Measurements from ENCODE around the gene NCKAP5L.
"Not testable (repeated sequence)": the region's sequence is repeated elsewhere in the genome, so short reads cannot be mapped to it uniquely, and the experiment has no call there.

Gene NCKAP5L

DNA sequence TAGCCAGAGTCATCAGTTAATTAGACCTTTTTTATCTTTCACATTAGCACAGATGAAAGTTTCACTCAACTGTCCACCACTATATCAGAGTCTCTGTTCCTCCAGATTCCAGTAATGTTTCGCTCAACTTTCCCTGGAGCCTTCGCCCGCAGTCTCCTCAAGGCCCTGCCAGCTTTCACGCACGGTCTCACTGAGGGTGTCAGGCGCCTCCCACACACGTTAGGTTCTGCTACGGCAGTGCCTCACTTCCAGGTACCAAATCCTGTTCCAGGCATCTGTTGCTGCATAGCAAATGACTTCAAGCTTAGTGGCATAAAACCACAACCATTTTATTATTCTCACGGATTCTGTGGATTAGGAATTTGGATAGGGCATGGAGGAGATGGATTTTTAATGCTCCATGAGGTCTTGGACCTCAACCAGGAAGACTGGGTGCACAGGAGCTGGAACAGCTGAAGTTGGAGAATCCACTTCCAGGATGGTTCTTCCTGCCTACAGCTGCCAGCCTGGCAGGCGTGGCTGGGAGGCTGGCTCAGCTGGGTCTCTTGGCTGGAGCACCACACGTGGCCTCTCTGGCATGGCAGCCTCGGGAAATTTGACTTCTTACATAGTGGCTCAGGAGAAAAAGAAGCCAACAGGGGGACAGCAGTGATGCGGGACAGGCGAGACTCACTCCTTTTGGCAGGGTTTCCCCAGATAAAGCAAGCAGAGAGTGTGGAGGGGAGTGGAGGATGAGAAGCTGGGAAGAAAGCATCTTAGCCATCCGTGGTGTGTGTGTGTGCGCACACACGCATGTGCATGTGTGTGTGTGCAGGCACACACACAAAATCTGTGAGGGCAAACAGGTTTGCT, 36.0 kb upstream of the NCKAP5L start:
- FAIRE-seq, result no peak

DNA sequence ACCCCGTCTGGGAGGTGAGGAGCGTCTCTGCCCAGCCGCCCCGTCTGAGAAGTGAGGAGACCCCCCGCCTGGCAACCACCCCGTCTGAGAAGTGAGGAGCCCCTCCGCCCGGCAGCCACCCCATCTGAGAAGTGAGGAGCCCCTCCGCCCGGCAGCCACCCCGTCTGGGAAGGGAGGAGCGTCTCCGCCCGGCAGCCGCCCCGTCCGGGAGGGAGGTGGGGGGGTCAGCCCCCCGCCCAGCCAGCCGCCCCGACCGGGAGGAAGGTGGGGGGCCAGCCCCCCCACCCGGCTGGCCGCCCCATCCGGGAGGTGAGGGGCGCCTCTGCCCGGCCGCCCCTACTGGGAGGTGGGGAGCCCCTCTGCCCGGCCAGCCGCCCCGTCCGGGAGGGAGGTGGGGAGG, 32.7 kb upstream of the NCKAP5L start:
- FAIRE-seq, result not testable (repeated sequence)

DNA sequence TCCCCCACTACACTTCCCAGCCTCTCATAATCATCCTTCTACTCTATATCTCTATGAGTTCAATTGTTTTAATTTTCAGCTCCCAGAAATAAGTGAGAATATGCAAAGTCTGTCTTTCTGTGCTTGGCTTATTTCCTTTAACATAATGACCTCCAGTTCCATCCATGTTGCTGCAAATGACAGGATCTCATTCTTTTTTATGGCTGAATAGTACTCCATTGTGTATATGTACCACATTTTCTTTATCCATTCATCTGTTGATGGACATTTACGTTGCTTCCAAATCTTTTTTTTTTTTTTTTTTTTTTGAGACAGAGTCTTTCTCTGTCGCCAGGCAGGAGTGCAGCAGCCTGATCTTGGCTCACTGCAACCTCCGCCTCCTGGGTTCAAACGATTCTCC, 27.7 kb upstream of the NCKAP5L start:
- FAIRE-seq, result not testable (repeated sequence)

GRCh38 chr12:49854976-49855375, 26.8 kb upstream of the NCKAP5L start:
- no peak for FAIRE-seq

DNA sequence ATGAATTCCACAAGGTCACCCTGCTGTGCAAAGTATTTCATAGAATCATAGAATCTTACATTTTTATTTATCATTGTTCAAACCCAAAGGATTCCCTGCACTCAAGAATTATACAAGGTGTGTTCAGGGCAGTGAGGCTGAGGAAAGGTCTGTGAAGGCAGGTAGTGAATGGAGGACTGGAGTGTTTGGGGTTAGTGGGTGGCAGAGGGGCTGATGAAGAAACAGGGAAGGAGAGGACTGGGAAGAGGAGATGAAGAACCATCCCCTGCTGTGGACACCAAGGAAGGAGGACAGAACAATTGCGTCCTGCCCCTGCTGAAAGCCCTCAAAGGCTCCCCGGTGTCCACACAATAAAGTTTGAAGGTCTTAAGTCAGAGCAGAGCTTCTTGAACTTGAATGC, 25.5 kb upstream of the NCKAP5L start:
- no peak for FAIRE-seq

DNA sequence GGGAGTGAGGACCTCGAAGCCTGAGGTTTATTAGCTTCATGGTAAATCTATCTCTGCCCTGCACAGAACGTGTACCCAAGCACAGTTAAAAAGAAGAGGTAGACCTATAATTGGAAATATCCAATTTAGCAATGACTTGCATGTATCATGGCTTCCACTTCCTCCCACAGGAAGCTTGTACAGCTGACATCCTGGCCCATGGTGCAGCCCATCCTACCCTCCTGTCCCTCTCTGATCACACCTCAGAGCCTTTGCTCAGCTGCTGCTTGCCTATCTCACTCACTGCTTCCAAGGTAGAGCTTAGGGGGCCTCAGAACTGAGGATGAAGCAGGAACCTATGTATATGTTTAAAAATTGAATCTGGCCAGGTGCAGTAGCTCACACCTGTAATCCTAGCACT, 18.9 kb upstream of the NCKAP5L start:
- no peak for FAIRE-seq

GRCh38 chr12:49846032-49846431, 17.8 kb upstream of the NCKAP5L start:
- no peak for FAIRE-seq

GRCh38 chr12:49843876-49844437, 15.7 kb upstream of the NCKAP5L start:
- no peak for FAIRE-seq

- no peak for FAIRE-seq
Measured at GRCh38 chr12:49843411-49843810, 15.2 kb upstream of the NCKAP5L start.

DNA sequence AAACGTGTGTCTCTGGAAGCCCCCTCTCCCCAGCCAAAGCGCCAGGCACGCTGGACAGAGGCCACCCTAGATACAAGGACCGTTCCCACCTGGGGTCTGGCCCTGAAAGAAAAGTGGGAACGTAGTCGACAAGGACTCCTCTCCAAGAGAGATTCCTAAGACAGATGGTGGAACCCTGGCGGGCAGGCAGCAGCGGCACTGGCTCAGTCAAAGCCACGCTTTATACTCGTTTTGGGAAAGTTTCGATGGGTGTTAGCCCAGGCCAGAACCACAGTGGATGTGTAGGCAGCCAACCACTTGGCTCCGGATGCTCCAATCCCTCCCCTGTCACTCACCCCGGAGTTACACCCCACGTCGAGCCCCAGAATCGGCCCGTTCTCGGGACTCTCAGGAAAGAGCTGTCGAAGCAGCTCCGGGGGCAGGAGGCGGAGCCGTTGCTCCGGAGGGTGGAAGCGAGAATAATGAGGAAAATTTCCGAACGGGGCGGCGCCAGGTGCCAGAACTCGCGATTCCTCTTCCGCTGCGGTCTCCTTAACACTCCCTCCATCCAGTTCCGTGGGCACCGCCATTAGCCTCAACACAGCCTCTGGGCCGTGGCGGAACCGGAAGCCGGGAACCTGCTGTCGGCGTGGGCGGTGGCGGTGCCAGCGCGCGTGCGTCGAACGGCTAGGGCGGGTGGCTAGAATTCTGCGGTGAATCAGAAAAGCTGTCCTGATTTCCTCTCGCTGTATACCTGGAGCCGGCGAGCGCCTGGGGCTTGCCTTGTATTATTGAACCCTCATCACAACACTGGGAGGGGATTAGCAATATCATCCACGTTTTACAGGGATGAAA, 14.5 kb upstream of the NCKAP5L start, which contains the start of gene BCDIN3D:
BCDIN3D (minus strand) TSS at position 588 of the 834 bp plus-strand sequence; CDS start at position 569, 19 bp downstream.
- peak; percentile 94 for FAIRE-seq

DNA sequence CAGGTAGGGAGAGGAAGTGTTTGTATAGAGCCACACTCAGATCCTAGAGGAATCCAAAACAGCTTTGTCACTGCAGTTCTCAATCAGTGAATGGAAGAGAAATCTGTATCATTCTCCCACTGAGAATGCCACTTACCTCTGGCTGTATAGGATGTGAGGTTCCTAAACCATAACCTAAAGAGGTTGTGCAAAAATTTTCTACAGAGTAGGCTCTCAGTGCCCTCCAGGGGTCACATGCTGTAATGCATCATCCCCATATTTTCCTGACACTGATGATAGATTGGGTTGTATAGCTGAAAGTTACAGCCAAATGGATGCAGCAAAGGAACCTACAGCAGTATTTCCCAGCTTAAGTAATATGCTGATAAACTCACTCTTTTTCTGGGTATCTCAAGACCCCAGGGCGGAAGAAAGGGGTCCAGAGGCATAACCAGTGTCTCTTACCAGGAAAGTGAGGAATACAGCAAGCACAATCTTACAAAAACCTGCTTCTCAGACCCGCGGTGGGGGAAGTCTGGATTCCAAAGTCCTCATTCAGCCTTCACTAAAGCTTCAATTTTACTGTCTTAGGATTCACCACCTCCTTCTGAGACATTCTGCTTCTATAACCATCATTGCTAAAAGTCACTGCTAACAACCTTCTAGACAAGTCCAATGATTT, 10.9 kb upstream of the NCKAP5L start:
- FAIRE-seq, result peak; percentile 68

DNA sequence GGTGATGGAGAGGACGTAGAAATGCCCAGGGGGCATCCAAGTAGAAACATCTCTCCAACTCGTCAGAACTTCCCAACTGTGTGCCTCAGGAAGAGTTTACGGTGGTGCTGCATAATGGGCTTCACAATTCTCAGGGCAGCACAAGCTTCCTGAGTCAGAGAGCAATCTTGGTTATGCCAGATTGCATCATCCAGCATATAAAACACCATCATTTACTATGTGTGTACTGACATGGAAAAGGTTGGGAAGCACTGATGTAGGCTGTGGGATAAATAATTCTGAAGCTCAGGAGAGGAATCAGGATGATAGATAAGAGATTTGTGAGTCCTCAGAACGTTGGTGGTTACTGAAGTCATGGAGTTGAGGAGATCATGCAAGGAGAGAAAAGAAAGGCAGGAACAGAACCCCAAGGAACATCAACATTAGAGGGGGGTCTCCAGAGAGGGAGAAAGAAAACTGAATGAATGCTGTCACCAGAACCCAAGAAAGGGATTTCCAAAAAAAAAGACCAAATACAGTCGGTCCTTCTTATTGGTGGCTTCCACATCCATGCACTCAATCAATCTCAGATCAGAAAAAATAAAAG, 4.7 kb upstream of the NCKAP5L start:
- FAIRE-seq, result no peak

DNA sequence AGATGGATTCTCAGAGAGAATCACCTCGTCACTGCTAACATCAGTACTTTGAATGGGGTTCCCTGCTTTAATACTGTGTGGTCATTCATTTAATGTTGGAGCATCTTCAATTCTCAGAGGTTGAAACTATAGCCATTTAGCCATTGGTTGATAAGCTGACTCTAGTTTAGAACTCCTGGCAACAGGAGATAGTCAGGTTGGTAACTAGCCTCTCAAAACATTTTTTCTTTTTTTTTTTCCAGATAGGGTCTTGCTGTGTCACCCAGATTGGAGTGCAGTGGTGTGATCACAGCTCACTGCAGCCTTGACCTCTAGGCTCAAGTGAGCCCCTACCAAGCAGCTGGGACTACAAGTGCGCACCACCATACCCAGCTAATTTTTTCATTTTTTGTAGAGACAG, 3.5 kb upstream of the NCKAP5L start:
- FAIRE-seq, result no peak

GRCh38 chr12:49827401-49828099, 663 bp downstream of the NCKAP5L start:
- no peak for FAIRE-seq

- FAIRE-seq, result no peak
Measured at GRCh38 chr12:49827051-49827400, 1.2 kb downstream of the NCKAP5L start.

DNA sequence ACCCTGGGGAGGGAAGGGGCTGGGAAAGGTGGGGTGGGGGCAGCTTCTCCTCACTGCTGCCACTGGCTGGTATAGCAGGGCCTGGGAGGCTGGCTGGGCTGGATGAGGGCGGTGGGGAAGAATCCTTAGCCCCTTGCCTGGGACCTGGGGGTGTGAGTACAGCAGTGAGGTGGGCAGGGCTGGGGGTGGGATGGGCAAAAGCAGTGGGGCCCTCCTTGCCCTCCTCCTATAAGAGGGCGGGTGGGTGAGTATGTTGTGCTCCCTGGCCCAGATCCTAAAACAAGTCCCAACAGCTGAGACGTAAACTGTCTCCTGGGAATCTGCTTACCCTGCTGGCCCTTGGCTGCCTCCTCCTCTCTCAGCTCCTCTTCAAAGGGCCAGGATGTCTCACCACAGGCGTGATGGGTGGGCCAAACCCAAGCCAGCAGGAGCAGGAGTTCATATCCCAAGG, 2.2 kb downstream of the NCKAP5L start:
- no peak for FAIRE-seq

GRCh38 chr12:49825360-49825970, 2.7 kb downstream of the NCKAP5L start:
- no peak for FAIRE-seq

- no peak for FAIRE-seq
Measured at GRCh38 chr12:49824895-49825294, 3.3 kb downstream of the NCKAP5L start.

GRCh38 chr12:49824416-49824815, 3.8 kb downstream of the NCKAP5L start:
- no peak for FAIRE-seq

DNA sequence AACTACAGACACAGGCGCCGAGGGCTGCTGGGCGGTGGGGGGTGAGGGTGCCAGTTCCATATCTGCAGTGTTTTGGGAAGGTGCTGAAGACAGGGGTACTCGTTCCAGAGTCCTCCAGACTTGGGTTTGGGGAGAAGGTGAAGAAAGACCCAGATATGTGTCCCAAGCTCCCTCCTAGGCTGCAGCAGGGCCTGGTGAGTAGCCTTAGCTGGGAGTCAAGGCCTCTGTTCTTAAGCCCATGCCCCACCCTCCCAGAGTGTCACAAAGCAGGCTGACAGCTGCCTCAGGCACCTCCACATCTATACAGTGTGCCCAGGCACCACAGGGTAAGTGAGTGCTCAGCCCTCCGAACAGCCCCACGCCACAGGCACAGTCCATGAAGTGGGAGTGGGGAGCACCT, 4.3 kb downstream of the NCKAP5L start:
- FAIRE-seq, result no peak

DNA sequence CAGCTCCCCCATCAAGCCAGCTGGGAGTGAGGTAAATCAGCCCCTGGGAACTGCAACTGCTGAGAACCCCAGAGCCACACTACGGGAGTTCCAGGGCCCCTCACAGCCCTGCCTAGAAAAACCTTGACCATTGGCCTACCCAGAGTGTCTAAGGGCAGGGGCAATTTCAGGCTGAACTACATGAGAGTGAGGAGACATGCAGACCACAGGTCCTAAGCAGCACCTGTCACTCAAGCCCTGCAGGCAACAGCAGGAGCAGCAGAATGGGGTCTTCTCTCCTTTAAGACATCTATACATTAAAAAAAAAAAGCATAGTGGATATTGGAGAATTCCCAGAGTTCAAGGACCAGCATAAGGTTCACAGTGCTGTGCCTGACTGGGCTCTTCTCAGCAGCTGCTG, 4.9 kb downstream of the NCKAP5L start:
- FAIRE-seq, result no peak

Data from G401.6 (cell line).